K562 treated with DMSO at 1 percent for 24 hours (cell line): ENCODE data around the gene GPRC5A. TPM values are rescaled to one million over a fixed set of nuclear protein-coding genes. Genes with fewer than 3 reads are reported as not detected.

Experiments
- total RNA-seq: library from RNA; unstranded; fragments of 300-600 nt; gene quantifications from 2 replicates; pipeline ENCODE4 v1.2.3, GENCODE V29; 2022; ENCODE audit warnings: low read depth; ENCODE audit not compliant: insufficient read depth

Gene GPRC5A, protein sequence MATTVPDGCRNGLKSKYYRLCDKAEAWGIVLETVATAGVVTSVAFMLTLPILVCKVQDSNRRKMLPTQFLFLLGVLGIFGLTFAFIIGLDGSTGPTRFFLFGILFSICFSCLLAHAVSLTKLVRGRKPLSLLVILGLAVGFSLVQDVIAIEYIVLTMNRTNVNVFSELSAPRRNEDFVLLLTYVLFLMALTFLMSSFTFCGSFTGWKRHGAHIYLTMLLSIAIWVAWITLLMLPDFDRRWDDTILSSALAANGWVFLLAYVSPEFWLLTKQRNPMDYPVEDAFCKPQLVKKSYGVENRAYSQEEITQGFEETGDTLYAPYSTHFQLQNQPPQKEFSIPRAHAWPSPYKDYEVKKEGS
- total RNA-seq, result not detected in 2 replicates

DNA sequence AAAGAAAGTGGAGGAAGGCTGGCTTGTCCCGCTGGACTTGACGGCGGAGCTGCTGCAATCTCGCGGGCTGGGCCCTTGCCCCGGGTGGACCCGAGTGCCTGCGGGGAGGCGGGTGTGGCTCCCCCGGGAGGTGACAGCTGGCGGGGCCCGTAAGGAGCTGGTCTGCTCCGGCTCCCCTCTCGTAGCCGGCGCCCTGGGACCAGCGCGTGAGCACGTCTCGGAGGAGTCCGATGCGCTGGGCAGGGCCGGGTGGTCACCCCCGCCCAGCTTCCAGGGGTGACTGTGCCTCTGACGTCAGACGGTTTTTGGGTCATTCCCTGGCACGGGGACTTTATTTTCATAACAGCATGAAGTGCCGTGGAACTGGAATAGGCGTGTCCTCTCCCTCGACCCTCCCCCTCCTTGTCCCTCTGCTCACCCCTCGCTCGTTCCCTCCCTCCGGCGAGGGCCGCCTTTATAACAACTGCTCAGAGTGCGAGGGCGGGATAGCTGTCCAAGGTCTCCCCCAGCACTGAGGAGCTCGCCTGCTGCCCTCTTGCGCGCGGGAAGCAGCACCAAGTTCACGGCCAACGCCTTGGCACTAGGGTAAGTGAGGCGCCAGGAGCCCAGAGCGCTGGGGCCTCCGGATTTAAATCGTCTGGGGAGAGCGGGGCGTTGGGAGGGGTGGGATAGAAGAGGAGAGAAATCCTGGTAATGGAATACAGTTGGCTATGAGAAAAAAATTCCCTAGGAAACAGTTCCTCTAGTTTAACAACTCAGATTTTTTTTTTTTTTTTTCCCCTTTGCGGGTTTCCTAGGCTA, at the start of gene GPRC5A:
Gene GPRC5A, plus strand, starts transcription at position 483 of the 801 bp plus-strand sequence. CDS start 16,688 bp downstream, outside the sequence.

GRCh38 chr12:12952036-12952435, 60.7 kb downstream of the GPRC5A start, which contains the start of gene GPRC5D:
GPRC5D (minus strand) TSS chr12:12952170; CDS start chr12:12950384, 1,786 bp downstream.

Other genes starting within 250 kb of the GPRC5A start
- gene GPR19, start 195.4 kb upstream of the GPRC5A start, total RNA-seq, result 1.6 and 1.7 TPM in 2 replicates
- 30.8 and 33.4 TPM in 2 replicates for gene CDKN1B, start 174.2 kb upstream of the GPRC5A start, total RNA-seq
- 1.1 and 1.4 TPM in 2 replicates for gene APOLD1, start 105.9 kb upstream of the GPRC5A start, total RNA-seq
- gene DDX47, start 78.2 kb upstream of the GPRC5A start, total RNA-seq, result 15.6 and 17.9 TPM in 2 replicates
- not detected in 2 replicates for gene GPRC5D, start 60.6 kb downstream of the GPRC5A start, total RNA-seq
- 16.2 and 17.3 TPM in 2 replicates for gene HEBP1, start 108.7 kb downstream of the GPRC5A start, total RNA-seq
- 2.4 and 5.0 TPM in 2 replicates for gene FAM234B, start 152.8 kb downstream of the GPRC5A start, total RNA-seq
- gene GSG1, start 212.1 kb downstream of the GPRC5A start, total RNA-seq, result not detected in 2 replicates